GM12892 (cell line): ENCODE data around the gene EGFR.

Experiments used
- DNase-seq: peaks from one replicate; pipeline ENCODE4 v3.0.0; 2011; ENCODE audit not compliant: insufficient read length
- FAIRE-seq: peaks from 2 replicates; lab custom pipeline; 2011; peaks lifted over from hg19 to GRCh38; lab: Jason Lieb, UNC
- POLR2A ChIP-seq: IDR thresholded peaks from 2 replicates; pipeline ENCODE4 v1.6.1; 2011; ENCODE audit warnings: low read depth, low read length, control low read depth
- POLR2AphosphoS5 ChIP-seq: IDR thresholded peaks from 2 replicates; pipeline ENCODE4 v1.6.1; 2011; ENCODE audit warnings: low read depth, low read length, control low read depth
- TAF1 ChIP-seq: IDR thresholded peaks from 2 replicates; pipeline ENCODE4 v1.6.1; 2011; ENCODE audit warnings: low read depth, mild to moderate bottlenecking, control low read depth, low read length, borderline replicate concordance

The EGFR gene

DNA sequence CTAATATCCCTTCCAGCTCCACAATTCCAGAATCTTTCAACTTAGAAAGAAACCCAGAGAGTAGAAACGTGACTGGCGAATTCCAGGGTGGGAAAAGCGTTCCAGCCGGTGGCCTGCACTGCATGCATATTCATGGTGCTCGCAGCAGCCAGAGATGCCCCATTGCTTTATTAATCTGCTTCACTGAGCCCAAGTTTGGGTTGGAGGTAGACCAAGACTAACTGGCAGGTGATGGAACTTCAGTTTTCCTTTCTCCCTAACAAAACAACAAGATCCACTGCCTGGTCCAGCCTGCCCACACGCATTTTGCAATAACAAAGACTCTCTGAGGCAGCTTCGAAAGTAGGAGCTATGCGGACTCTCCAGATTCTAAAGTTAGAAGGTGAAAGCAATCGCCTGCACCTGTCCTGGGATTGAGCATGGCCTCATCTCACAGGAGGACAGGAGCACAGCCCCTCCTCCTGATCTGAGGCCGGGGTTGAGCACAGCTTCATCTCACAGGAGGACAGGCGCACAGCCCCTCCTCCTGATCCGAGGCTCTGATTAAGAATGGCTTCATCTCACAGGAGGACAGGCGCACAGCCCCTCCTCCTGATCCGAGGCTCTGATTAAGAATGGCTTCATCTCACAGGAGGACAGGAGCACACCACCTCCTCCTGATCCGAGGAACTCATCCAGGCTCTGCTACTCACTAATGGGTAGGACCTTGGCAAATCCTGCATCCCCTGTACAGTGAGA lies 218.5 kb downstream of the EGFR start:
- FAIRE-seq (no peak), DNase-seq (no peak)
- TF ChIP-seq POLR2A (no peak), POLR2AphosphoS5 (no peak), TAF1 (no peak)

DNA sequence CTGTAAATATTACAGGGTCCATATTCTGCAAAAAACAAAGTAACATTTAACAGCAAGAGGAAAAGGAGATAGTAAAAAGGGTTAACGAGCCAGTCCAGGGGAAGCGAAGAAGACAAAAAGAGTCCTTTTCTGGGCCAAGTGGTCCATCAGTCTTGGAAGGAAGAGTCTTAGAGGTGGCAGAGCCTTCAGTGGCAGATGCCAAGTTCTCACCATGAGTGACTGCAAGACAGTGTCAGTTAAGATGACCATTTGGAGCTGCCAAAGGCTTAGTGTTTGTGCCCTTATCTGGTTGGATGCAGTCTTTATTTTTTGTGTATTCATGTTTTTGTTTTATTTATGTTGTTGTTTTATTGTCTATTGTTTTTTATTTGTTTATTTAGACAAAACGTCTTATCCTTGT lies 220.6 kb downstream of the EGFR start:
- DNase-seq (no peak), FAIRE-seq (no peak)
- no peak for TF ChIP-seq TAF1
- no peak for TF ChIP-seq POLR2AphosphoS5
- no peak for TF ChIP-seq POLR2A

DNA sequence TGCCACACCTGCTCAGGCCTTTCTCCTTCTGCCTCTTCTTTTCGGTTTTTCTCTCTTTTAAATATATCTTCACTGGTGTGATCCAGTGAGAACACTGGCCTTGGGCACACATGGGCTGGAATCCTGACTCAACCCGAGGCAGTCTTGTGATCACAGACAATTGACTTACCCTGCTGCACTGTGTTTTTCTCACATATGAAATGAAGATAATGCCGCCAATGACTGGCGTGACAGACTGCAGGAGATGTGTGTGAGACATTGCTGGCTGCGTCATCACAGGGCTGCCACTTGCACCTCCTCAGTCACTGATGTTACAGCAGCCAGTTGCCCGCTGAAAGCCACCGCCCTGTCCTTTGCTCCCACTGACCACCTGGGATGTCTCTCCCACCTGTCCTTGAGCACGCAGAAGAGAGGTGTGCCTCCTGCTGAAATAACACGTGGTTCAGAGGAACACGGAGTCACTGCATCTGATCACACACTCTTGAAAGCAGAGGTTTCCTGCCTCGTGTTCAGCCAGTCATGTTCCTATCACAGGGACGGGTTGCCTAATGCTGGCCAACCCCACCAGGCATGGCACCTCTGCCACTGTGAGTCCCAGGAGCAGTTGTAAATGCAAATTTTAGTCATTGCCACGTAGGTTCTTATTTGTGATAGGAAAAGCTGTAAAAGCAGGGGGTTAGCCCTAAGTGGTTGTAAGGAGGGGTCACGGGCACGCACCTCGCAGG lies 221.8 kb downstream of the EGFR start:
- FAIRE-seq: no peak
- no peak for DNase-seq
- no peak for TF ChIP-seq POLR2A
- no peak for TF ChIP-seq TAF1
- no peak for TF ChIP-seq POLR2AphosphoS5

DNA sequence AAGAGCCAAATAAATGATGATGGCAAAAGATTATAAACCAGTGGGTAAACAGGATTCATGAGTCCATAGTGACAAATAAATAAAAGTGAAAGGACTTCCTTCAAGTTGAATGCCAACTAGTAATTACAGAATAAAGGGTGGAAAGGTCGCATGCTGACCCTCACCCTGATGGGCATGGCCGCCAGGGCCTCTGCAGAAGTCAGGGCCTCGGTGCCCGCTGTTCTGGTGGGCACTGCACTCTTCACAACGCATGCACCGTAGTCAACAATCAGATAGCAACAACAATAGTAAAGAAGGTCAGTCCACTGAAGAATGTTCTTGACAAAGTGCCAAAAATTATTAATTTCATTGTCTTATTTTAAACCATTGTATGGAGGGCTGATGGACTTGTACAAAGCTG lies 223.1 kb downstream of the EGFR start:
- no peak for FAIRE-seq
- TF ChIP-seq TAF1 (no peak), POLR2AphosphoS5 (no peak), POLR2A (no peak)
- DNase-seq: no peak

DNA sequence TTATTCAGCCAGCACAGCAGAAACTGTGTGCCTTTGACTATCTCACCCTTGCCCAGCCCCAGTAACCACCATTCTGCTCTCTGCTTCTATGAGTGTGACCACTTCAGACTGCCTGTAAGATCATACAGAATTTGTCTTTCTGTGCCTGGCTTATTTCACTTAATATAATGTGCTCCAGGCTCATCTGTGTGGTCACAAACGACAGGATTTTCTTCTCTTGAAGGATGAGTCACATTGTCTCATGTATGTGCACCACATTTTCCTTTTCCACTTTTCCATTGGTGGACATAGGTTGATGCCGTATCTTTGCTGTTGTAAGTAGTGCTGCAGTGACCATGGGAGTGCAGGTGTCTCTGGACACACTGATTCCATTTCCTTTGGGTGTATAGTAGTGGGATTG lies 223.8 kb downstream of the EGFR start:
- no peak for FAIRE-seq
- no peak for DNase-seq
- TF ChIP-seq POLR2AphosphoS5: no peak

DNA sequence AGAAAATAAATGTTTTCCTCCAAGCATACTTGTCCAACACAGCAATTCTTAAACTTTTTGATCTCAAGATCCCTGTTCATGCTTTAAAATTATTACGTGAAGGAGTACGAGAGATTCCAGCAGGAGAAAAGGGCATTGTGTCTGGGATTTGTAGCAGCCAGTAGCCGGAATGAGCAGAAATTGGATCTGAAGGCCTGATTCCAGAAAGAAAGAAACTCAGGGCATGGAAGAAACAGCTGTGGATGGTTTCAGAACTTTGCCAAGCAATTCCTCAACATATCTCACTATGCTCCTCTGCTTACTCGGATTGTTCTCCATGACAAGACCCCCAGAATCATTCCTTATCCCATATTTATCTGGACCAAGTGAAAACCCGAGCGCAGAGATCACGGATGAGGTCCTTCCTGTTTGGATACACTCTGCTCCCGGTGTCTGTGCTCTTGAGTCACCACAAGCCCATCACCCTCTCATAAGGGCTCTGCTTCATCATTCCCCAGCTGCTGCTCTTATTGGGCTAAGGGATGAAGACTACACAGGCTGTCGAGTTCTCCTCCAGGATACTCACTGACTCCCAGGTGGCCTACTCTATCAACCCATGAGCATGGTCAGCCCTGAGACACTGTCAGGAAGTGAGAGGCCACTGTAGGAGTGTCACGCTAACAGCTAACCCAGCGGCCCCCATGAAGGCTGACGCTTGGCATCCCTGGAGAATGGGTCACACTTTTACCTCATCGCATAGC lies 225.4 kb downstream of the EGFR start:
- DNase-seq (no peak), FAIRE-seq (no peak)
- TF ChIP-seq POLR2AphosphoS5 (no peak), POLR2A (no peak), TAF1 (no peak)

DNA sequence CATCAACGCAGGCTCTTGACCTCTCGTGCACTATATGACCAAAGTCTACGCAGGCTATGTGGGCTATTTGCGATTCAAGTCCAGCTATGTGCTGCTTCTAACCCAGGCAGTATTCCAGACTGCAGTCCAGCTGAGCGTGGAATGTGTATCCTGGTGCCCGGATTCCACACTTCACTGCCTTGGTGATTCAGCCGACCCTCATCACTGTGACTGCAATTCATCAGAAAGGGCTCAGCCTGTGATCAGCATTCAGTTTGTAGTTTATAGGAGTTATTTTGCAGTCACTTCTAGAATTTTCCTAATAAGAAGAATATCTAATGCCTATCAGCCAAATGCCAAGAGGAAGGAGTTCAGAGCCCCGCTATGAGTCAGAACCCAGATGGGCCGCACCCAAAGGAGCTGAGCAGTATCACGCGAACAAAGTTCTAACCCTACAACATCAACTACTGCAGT lies 226.5 kb downstream of the EGFR start:
- no peak for TF ChIP-seq POLR2AphosphoS5
- TF ChIP-seq TAF1: no peak
- TF ChIP-seq POLR2A: no peak
- DNase-seq (no peak), FAIRE-seq (no peak)

DNA sequence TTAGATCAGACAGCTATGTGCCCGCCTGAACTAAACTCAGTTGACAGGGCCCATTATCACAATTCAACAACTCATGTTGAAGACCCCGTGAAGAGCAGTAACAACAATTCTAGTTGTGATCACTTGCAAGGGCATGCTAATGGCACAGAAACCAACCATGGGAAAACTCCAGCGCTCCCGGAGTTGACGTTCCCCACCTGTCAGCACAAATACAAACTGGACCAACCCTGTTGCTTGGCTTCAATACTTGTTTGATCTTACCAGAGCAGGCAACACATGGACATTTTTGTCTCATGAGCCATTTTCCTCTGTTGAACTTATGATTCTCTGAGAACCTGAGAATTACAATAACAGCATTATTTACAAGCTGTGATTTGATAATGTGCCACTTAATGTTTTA lies 227.4 kb downstream of the EGFR start:
- no peak for FAIRE-seq
- DNase-seq: no peak
- no peak for TF ChIP-seq TAF1
- TF ChIP-seq POLR2AphosphoS5: no peak
- no peak for TF ChIP-seq POLR2A

DNA sequence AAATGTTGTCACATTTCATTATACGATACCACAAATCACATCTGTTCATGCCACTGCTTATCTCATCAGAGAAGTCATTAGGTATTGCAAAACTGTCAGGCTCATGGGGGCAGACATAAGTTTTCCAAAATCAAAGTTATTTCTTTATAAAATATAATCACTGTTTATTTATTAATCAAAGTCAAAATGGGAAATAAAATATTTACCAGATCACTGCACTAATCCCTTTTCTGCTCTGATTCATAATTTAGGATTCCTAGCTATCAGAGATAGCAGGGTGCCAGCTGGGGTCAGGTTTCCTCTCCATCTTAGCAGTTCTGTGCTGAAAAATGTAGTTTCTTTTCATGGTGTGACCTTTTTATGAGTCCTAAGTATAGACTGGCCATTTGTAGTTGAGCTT lies 228.6 kb downstream of the EGFR start:
- no peak for TF ChIP-seq TAF1
- TF ChIP-seq POLR2A: no peak
- no peak for TF ChIP-seq POLR2AphosphoS5
- no peak for FAIRE-seq

DNA sequence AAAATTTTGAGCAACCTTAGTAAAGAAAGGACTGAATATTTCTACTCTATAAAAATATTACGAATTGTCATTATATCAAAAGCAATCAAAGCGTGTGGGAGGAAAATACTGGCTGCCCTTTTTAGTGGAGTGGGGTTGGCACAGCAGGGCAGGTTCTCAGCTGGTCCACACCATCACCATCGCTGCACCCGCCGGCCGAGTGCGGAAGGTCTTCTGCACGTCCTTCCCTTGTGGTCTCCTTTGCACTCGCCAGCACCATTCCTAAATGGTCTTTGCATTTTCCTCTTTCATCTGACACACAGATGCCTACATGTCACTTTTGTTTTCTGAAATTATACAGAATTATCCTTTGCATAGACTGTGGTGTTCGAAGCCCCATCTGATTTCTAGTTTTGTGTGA lies 229.7 kb downstream of the EGFR start:
- no peak for FAIRE-seq
- DNase-seq: no peak
- TF ChIP-seq POLR2A (no peak), POLR2AphosphoS5 (no peak), TAF1 (no peak)

More for the DNA sequence above, 228.6 kb downstream of the EGFR start:
- DNase-seq: no peak

DNA sequence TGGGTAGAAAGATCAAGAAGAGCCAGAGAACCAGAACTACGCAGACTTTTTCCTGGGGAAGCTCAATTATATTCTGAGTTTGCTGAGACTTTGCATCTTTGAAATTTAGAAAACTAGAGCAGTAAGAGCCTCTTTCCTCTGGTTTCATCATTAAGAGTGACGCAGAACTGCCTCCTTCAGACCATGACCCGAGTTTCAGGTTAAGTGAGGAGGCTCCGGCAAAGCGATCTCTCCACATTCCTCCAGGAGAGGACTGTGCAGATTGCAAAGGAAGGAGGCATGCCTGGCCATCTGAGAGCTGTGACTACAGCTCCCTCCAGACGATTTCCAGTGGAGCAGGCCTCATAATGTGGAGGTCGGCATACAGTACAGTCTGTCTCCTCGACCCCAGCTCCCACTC lies 230.5 kb downstream of the EGFR start:
- DNase-seq (no peak), FAIRE-seq (no peak)
- TF ChIP-seq POLR2AphosphoS5 (no peak), POLR2A (no peak), TAF1 (no peak)

DNA sequence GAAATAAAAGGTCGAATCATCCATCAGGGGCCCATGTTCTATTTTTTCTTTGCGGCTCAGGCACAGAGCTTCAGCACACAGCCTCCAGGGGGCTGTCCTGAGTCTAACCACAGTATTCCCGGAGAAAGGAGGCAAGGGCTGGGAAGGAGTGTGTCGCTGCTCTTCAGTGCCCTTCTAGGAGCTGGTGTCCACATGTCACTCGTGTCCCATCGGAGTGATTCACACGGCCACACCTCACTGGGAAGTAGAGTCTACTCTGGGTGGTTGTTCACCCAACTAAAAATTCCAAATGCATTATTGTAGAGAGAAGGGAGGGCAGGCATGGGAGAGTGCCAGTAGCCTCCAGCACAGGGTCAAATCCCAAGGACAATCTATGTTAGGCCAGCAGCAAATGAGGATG lies 231.5 kb downstream of the EGFR start:
- DNase-seq (no peak), FAIRE-seq (no peak)
- TF ChIP-seq TAF1 (no peak), POLR2AphosphoS5 (no peak), POLR2A (no peak)

DNA sequence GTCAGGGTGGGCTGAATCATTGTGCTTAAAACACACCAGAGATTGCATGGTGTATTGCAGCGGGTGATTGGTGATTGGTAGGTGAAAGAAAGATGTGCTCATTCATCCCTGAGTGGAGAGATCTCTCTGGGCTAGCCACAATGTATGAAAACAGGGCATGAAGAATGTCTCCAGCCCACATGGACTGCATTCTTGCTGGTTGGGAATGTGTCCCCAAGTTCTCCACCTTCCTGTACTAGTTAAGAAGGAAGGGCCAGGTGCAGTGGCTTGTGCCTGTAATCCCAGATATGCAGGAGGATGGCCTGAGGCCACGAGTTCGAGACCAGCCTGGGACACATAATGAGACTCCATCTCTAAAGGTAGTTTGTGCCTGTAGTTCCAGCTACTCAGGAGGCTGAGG lies 232.5 kb downstream of the EGFR start:
- TF ChIP-seq TAF1 (no peak), POLR2A (no peak), POLR2AphosphoS5 (no peak)
- DNase-seq (no peak), FAIRE-seq (no peak)
